HCEC 1CT (cell line): Measurements from ENCODE around the gene TFCP2L1.

Experiments used
- DNase-seq: peaks from one replicate; pipeline ENCODE4 v3.0.0-alpha.2; 2017

TFCP2L1 gene

DNA sequence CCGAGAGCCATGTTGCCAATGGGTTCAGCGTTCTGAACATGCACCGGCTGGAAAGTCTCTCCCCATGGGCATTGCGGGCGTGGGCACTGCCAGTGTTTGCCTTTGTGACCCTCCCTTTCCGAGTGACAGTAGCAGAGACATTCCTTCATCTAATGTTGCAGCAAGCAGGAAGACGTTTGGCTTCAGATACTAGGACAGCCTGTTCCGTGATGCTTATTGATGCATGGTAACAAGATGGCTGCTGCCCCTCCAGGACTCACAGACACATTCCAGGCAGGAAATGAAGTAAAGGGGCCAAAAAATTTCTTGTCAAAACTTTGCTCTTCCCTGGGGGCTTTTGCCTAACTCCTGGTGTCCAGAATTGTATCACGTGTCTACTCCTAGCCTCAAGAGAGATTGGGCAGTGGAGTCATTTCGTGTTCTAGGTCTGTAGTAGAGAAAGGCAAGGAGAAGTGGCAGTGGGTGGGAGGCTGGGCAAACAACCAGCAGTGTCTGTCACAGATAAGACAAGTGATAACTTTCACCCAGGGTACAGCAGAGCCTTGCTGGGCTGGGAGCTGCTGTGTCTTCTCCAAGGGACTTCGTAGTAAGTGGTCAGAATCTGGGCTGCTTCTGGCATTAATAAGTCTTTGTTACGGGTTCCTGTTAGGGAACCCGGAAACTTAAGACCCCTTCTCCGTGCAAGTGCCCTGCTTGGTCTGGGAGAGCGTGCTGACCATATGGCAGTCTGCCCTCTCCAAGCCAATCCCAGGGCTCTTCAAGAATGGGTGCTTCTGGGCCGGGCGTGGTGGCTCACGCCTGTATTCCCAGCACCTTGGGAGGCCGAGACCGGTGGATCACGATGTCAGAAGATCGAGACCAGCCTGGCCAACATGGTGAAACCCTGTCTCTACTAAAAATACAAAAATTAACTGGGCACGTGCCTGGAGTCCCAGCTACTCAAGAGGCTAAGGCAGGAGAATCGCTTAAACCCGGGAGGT, 93.5 kb downstream of the TFCP2L1 start:
- no peak for DNase-seq

- DNase-seq, result no peak
Observed at GRCh38 chr2:121189661-121190381, 95.2 kb downstream of the TFCP2L1 start.

- no peak for DNase-seq
Observed at GRCh38 chr2:121189011-121189410, 96.0 kb downstream of the TFCP2L1 start.

DNA sequence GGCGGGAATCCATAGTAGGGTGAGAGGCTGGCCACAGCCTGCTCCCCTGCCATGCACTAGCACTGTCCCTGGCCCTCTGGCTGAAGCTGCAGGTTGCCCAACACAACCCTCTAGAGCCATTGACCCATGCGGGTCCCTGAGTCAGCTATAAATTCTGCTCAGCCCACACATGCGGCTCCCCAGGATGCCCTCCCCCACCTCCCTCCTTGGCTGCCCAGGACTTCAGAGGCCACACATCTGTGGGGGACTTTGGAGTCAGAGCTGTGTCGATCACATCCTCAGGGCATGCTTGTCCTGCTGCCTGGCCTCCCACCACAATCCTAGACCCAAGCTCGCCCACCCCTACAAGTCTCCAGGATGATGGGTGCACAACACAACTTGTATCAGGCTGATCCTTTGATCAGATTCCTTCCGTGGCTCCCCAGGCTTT, 97.0 kb downstream of the TFCP2L1 start:
- DNase-seq, result no peak

- no peak for DNase-seq
Observed at GRCh38 chr2:121187351-121187981, 97.5 kb downstream of the TFCP2L1 start.

- no peak for DNase-seq
Observed at GRCh38 chr2:121186261-121186660, 98.7 kb downstream of the TFCP2L1 start.

GRCh38 chr2:121185571-121186074, 99.4 kb downstream of the TFCP2L1 start:
- no peak for DNase-seq

- DNase-seq, result no peak
Observed at GRCh38 chr2:121185111-121185510, 99.9 kb downstream of the TFCP2L1 start.

DNA sequence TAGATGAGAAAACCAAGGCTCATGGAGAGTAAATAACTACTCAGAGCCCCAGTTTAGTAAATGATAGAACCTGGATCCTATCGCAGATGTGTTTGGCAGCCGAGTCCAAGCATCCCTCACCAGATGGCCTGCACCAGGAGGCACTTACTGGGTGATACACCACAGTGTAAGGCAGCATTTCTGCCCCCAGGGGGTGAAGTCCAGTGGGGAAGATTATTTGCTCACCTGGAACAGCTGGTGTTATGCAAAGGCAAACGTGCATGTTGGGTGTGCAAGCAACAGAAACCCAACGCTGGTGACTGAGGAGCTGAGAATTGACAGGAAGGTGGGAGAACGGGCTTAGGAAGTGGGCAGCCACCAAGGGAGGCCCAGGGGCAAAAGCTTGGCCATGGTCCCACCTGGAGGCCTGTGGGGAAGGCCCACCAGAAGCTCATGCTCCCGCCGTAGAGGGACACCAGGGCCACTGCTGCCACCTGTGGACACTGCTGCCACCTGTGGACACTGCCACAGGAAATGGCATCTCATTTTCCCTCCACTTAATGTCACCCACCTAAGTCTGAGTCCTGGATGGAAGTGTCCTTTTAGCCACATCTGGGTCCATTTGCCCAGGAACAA, 100.6 kb downstream of the TFCP2L1 start:
- no peak for DNase-seq

DNA sequence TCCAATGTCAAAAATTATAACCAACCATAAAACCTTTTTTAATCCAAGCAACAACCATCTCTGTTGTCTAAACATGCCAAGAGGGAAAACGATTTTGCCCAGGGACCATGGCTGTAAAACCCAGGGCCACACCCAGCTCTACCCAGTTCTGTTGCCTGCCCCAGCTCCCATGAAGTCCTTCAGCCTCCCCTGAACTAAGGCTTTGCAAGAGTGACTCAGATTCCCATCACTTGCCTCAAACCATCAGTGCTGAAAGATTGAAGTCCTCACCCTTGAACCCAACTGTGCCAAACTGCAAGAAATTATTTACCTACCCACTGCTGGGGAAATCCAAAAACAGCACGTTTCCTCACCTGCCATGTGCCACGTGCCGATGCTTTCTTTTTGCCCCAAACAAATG, 102.5 kb downstream of the TFCP2L1 start:
- DNase-seq, result no peak

DNA sequence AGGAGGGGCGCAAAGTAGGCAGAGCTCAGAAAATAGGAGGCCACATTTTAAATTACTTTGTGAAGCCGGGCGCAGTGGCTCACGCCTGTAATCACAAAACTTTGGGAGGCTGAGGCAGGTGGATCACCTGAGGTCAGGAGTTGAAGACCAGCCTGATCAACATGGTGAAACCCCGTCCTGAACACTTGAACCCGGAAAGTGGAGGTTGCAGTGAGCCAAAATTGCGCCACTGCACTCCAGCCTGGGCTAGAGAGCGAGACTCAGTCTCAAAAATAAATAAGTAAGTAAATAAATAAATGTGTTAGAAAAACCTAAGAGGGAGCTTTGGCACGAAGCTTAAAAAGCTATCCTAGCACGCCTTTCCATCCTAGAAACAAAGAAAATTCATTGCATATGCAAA, 105.5 kb downstream of the TFCP2L1 start:
- DNase-seq, result no peak

DNA sequence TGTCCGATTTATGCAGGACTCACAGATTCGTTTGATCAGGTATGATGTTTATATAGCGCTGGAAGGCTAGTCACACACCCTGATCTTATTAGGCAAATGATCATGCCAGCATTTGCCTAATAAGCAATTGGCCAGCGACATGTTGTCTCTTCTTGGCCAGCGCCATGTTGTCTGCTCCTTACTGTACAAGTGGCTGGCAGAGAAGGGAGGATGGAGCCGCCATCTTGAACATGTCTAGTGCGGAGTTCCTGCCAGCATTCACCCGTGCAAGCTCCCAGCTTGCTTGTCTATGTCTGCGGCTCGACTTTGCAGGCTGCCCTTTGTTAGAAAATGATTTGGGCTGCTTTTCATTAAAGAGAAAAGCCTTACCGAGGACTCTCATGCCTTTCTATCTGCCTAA, 106.3 kb downstream of the TFCP2L1 start:
- DNase-seq, result no peak

DNA sequence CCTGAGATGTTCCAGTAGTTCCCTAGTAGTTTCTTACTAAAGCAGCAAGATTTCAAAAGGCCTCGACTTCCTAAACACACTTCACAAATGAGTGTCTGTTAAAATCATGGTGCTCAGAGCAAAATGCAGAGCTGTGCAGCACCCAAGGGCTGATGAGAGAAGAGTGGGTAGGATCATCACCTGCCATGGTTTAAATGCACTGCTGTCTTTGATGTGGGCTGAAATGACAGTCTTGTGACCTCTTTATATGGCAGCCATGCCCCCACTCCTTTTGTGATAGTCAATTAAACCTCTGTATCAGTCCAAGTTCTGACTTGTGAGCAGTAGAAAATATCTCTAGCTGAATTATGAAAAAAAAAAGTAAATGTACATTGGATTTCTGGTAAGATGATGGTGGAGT, 107.1 kb downstream of the TFCP2L1 start:
- no peak for DNase-seq

DNA sequence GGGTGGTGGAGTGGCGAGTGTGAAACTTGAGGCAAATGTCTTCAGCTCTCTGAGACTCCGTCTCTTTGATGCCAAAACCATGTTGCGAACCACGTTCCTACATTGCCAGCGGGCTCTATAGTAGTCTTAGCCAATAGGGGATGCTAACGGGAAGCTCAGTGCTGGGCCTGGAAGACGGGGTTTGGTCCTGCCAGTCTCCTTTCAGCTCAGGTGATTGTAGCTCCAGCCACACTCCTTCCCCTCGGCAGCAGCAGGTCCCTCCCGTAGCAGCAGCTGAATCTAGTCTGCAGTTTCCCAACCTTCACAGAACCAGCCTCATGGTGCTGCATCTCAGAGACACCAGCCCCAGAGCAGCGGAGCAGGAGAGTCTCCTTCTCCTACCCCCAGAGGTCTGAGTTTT, 109.7 kb downstream of the TFCP2L1 start:
- DNase-seq, result no peak

DNA sequence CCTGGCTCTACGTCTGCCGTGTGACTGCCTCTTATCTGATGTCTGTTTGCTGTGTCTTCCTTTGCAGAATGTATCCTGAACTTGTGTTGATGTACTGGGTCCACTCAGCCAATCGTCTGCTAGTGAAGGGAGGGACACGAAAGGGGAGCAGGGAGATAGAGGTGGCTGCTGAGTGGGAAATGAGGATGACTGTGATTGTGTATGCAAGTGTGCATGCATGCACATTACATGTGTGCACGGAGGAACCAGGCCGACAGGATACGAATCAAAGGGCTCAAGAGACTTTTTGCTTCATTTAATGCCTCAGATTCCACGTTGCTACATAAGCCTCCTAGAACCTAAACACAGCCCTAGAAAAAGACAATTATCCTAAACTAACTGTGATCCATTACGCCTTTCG, 111.2 kb downstream of the TFCP2L1 start:
- no peak for DNase-seq

GRCh38 chr2:121173112-121173511, 111.9 kb downstream of the TFCP2L1 start:
- no peak for DNase-seq

GRCh38 chr2:121172456-121172855, 112.5 kb downstream of the TFCP2L1 start:
- DNase-seq, result no peak

GRCh38 chr2:121171625-121172119, 113.3 kb downstream of the TFCP2L1 start:
- DNase-seq, result no peak

DNA sequence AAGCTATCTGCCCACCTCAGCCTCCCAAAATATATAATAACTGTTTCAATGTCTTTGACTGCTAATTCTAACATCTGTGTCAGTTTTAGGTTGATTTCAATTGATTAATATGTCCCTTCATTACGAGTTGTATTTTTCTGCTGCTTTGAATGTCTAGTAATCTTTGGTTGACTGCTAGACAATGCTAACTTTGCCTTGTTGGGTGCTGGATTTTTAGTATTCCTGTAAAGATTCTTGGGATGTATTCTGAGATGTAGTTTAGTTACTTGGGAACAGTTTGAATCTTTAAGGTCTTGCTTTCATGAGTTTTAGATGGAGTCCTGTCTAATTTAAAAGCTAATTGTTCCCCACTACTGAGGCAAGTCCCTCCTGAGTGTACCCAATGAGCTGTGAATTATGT, 114.4 kb downstream of the TFCP2L1 start:
- no peak for DNase-seq

DNA sequence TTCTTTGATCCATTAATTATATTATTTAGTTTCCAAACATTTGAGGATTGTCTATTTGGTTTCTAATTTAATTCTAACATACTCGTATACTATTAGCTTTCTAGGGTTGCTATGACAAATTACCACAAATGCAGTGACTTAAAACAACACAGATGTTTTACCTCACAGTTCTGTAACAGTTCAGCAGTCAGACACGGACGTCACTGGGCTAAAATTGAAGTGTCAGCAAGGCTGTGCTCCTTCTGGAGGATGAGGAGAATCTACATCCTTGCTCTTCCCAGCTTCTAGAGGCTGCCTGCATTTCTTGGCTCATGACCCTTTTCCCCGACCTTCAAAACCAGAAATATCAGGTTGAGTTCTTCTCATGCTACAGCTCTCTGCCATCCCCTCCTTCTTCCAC, 117.6 kb downstream of the TFCP2L1 start:
- no peak for DNase-seq
